Measurements from ENCODE around the gene PRKAA1.
A peak's percentile ranks its signal among the peaks of the same experiment; 100 is the strongest.

PRKAA1 gene

GRCh38 chr5:40798012-40798800, at the start of gene PRKAA1:
Gene PRKAA1 (minus strand): TSS chr5:40798374. CDS start chr5:40798189, 185 bp downstream.
- DNase-seq (ENCODE audit: low spot score), result peak; percentile 93

GRCh38 chr5:40847525-40847924, 49.4 kb upstream of the PRKAA1 start:
- DNase-seq (ENCODE audit: low spot score), result no peak

GRCh38 chr5:40846371-40846770, 48.2 kb upstream of the PRKAA1 start:
- DNase-seq (ENCODE audit: low spot score), result no peak

- no peak for DNase-seq (ENCODE audit: low spot score)
These were observed 46.4 kb upstream of the PRKAA1 start for GRCh38 chr5:40844565-40844964.

GRCh38 chr5:40842351-40842750, 44.2 kb upstream of the PRKAA1 start:
- DNase-seq (ENCODE audit: low spot score), result no peak

- DNase-seq (ENCODE audit: low spot score), result peak; percentile 18
These were observed 43.1 kb upstream of the PRKAA1 start, which contains the start of gene CARD6 for GRCh38 chr5:40841068-40841805. Gene CARD6 (plus strand): TSS chr5:40841367. CDS start chr5:40841383, 16 bp downstream.

- DNase-seq (ENCODE audit: low spot score), result no peak
These were observed 39.9 kb upstream of the PRKAA1 start for GRCh38 chr5:40838086-40838485.

GRCh38 chr5:40834849-40835787, 36.9 kb upstream of the PRKAA1 start, which contains the start of gene RPL37:
Gene RPL37 (minus strand): TSS chr5:40835222. CDS start chr5:40835185, 37 bp downstream.
- DNase-seq (ENCODE audit: low spot score), result peak; percentile 96

GRCh38 chr5:40834391-40834848, 36.2 kb upstream of the PRKAA1 start:
- DNase-seq (ENCODE audit: low spot score), result no peak

GRCh38 chr5:40833712-40834229, 35.6 kb upstream of the PRKAA1 start:
- DNase-seq (ENCODE audit: low spot score), result no peak

- DNase-seq (ENCODE audit: low spot score), result no peak
These were observed 34.2 kb upstream of the PRKAA1 start for GRCh38 chr5:40832345-40832744.

GRCh38 chr5:40831346-40832210, 33.4 kb upstream of the PRKAA1 start:
- no peak for DNase-seq (ENCODE audit: low spot score)

GRCh38 chr5:40829748-40830533, 31.8 kb upstream of the PRKAA1 start:
- no peak for DNase-seq (ENCODE audit: low spot score)

- no peak for DNase-seq (ENCODE audit: low spot score)
These were observed 30.8 kb upstream of the PRKAA1 start for GRCh38 chr5:40828690-40829661.

GRCh38 chr5:40828021-40828631, 30.0 kb upstream of the PRKAA1 start:
- no peak for DNase-seq (ENCODE audit: low spot score)

- DNase-seq (ENCODE audit: low spot score), result no peak
These were observed 29.2 kb upstream of the PRKAA1 start for GRCh38 chr5:40827188-40827977.

- no peak for DNase-seq (ENCODE audit: low spot score)
These were observed 28.5 kb upstream of the PRKAA1 start for GRCh38 chr5:40826489-40827187.

All from globus pallidus (tissue), 1 donor.